Transverse colon (tissue), 4 donors: Measurements from ENCODE around the gene TMEM163. TPM values are rescaled to one million over a fixed set of nuclear protein-coding genes. Genes with fewer than 3 reads are reported as not detected.

Experiments
- DNase-seq: peaks from one replicate; pipeline ENCODE4 v3.0.0-alpha.2; 2019
- H3K27ac ChIP-seq, 4 donors: fragments of 200-600 bp; sonication (generic); 2 replicates each; pipeline ENCODE4 v1.5.1; 2016 to 2018; ENCODE audit warnings: inconsistent platforms in 4 of 4
- H3K27me3 ChIP-seq: fragments of 200-600 bp; sonication (generic); 2 replicates; pipeline ENCODE4 v1.5.1; 2017; ENCODE audit warnings: inconsistent platforms
- H3K36me3 ChIP-seq, 4 donors: fragments of 200-600 bp; sonication (generic); 2 replicates each; pipeline ENCODE4 v1.5.1; 2017 to 2019; ENCODE audit warnings: inconsistent platforms in 4 of 4
- H3K4me1 ChIP-seq, 4 donors: fragments of 200-600 bp; sonication (generic); 2 replicates each; pipeline ENCODE4 v1.5.1; 2017 to 2020; ENCODE audit warnings: inconsistent platforms in 4 of 4
- H3K4me3 ChIP-seq, 4 donors: fragments of 200-600 bp; sonication (generic); 1 replicate in 1 of 4; 2 replicates in 3 of 4; pipeline versions ENCODE4 v1.5.1 to v1.6.1; 2017 to 2019; ENCODE audit warnings: inconsistent platforms in 4 of 4
- H3K9me3 ChIP-seq, 2 donors: fragments of 200-600 bp; sonication (generic); 2 replicates each; pipeline ENCODE4 v1.5.1; 2017 to 2019; ENCODE audit warnings: inconsistent platforms in 2 of 2
- EP300 ChIP-seq: sonication (generic); formaldehyde crosslinking; IDR thresholded peaks from one replicate; pipeline ENCODE4 v1.6.1; 2017; ENCODE audit warnings: antibody characterized with exemption, low read depth
- POLR2A ChIP-seq: fragments of 450-650 bp; IDR thresholded peaks from one replicate; pipeline ENCODE4 v1.6.1; 2016; ENCODE audit warnings: antibody characterized with exemption, mild to moderate bottlenecking, moderate library complexity
- POLR2AphosphoS5 ChIP-seq, 3 donors: sonication (generic); formaldehyde crosslinking; IDR thresholded peaks; one replicate each; pipeline ENCODE4 v1.6.1; 2016; ENCODE audit warnings: antibody characterized with exemption in 3 of 3
- WGBS, 2 donors: methylation state at CpG; one replicate each; pipeline ENCODE4 v1.1.5; 2018; ENCODE audit warnings: low coverage in 1 of 2; 5-methylcytosine and 5-hydroxymethylcytosine counted together
- in situ Hi-C, 4 donors: fragments of 200-750 bp; cut with MboI; loops; one replicate each; pipeline versions ENCODE4 v1.15.0 to v1.15.1; 2017; ENCODE audit warnings: low sequenced_read_pairs in 3 of 4, low pct_ligation_motif_present in 1 of 4, low pct_unique_long_range_greater_than_20kb in 1 of 4
- intact Hi-C: fragments of 100-400 bp; cut with DNase I; formaldehyde crosslinking; loops from one replicate; pipeline ENCODE4 v1.15.1; 2023; ENCODE audit warnings: low total_unique reads
- total RNA-seq, 4 donors: library from RNA; depleted of rRNA; stranded (reverse); fragments of >200 nt; gene quantifications; one replicate each; pipeline ENCODE4 v1.1.0, GENCODE V29; 2016
- TF ChIP-seq, protein P1 (sequence below), 5 experiments: fragments of 200-600 bp in 3 of 5; fragments of 450-650 bp in 2 of 5; sonication (generic) in 3 of 5; IDR thresholded peaks; 1 replicate in 2 of 5; 2 replicates in 3 of 5; pipeline ENCODE4 v1.5.1; 2016 to 2017; ENCODE audit warnings: antibody characterized with exemption in 5 of 5, inconsistent platforms in 3 of 5, mild to moderate bottlenecking in 2 of 5, moderate library complexity in 1 of 5

The TMEM163 gene
- total RNA-seq, 4 donors from 2014 or later, result 0.48 TPM; not detected in 3

DNA sequence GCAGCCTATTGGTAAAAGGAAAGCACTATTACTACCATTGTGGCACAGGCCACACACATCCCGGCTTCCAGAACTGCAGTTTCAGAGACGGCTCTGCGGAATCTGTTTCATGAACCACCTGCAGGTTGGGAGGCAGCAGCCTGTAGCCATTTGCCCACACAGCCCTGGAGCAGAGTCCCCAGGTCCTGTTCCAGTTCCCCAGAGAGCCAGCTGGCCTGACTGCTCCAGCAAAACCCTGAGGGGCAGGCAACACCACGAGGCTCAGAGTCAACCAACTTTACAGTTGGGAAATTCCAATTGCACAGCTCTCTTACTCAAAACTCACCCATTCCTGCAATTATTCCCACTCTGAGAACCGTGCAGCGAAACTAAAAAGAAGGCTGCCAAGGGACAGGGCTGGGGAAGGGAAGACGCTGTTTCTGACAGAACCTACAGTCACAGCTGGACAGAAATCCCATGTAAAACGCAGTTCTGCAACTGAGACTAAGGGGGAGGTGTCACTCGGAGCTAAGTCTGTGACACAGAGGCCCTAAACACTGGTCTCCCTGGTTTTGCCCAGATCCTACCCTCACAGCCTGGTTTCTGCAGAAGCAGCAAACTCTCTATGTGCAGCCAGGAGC is 219.4 kb downstream of the TMEM163 start:
- H3K27me3 ChIP-seq, result no peaks in the 10 kb centered on the region
- WGBS, 2 donors, result 81% methylated on average over 9 of the region's 9 CpGs; no CpG with 5 or more reads in 1 of the 2 donors
- H3K9me3 ChIP-seq, result no peaks in the 10 kb centered on the region
- H3K27ac ChIP-seq, result no peak overlapping the region
- intact Hi-C loops (no loop called here), in situ Hi-C loops (no loop called here)
- H3K4me3 ChIP-seq, result no peak overlapping the region
- H3K36me3 ChIP-seq, result no peaks in the 10 kb centered on the region
- TF ChIP-seq, protein P1, sequence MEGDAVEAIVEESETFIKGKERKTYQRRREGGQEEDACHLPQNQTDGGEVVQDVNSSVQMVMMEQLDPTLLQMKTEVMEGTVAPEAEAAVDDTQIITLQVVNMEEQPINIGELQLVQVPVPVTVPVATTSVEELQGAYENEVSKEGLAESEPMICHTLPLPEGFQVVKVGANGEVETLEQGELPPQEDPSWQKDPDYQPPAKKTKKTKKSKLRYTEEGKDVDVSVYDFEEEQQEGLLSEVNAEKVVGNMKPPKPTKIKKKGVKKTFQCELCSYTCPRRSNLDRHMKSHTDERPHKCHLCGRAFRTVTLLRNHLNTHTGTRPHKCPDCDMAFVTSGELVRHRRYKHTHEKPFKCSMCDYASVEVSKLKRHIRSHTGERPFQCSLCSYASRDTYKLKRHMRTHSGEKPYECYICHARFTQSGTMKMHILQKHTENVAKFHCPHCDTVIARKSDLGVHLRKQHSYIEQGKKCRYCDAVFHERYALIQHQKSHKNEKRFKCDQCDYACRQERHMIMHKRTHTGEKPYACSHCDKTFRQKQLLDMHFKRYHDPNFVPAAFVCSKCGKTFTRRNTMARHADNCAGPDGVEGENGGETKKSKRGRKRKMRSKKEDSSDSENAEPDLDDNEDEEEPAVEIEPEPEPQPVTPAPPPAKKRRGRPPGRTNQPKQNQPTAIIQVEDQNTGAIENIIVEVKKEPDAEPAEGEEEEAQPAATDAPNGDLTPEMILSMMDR (IDR thresholded peaks at IDR 0.05), result no peak
- no peak for TF ChIP-seq POLR2A
- no peak for TF ChIP-seq EP300
- TF ChIP-seq POLR2AphosphoS5 (IDR thresholded peaks at IDR 0.05), result no peak
- no peaks in the 10 kb centered on the region for H3K4me1 ChIP-seq
- no peak for DNase-seq

DNA sequence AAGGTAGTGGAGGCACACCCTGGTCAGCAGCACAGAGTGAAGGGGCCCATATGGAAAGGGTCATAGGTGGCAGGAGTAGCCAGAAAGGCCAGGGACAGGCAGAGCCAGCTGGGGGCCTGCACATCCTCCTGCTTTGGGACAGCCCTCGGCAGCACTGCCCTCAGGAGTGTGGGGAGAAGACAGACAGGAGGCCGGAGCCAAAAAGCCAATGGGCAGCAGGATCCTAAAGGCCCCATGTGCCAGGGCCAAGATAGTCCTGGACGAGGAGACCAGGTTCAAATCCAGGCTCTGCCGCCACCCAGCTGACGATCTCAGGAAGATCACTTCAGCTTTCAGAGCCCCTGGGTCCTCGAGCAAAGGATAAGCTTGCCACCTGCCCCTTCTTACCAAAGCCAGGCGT is 220.1 kb downstream of the TMEM163 start:
- H3K36me3 ChIP-seq, result no peaks in the 10 kb centered on the region
- WGBS, 2 donors, result 80 to 100% methylated on average over 1 to 7 of the region's 7 CpGs
- H3K27me3 ChIP-seq, result no peaks in the 10 kb centered on the region
- H3K4me3 ChIP-seq, result no peak overlapping the region
- H3K9me3 ChIP-seq, result no peaks in the 10 kb centered on the region
- in situ Hi-C loops (no loop called here), intact Hi-C loops (no loop called here)
- no peak overlapping the region for H3K27ac ChIP-seq
- H3K4me1 ChIP-seq, result no peaks in the 10 kb centered on the region
- no peak for TF ChIP-seq EP300
- TF ChIP-seq POLR2AphosphoS5 (IDR thresholded peaks at IDR 0.05), result no peak
- TF ChIP-seq, protein P1 (IDR thresholded peaks at IDR 0.05), result no peak
- no peak for TF ChIP-seq POLR2A
- DNase-seq, result no peak

DNA sequence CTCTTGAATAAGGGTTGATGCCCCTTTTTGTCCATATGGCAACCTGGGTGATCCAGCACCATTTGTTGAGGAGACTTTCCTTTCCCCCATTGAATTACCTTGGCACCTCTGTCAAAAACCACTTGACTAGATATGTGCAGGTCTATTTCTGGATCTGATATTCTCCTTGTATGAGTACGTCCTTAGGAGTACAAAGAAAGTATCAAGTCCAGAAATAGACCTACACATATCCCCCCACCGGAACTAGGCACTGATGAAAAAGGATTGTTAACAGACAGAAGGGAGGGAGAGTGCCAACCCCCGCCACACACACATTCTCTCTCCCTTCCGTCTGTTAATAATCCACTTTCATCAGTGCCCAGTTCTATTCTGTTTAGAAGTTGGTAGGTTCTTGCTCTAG is 225.0 kb downstream of the TMEM163 start:
- in situ Hi-C loops (no loop called here), intact Hi-C loops (no loop called here)

DNA sequence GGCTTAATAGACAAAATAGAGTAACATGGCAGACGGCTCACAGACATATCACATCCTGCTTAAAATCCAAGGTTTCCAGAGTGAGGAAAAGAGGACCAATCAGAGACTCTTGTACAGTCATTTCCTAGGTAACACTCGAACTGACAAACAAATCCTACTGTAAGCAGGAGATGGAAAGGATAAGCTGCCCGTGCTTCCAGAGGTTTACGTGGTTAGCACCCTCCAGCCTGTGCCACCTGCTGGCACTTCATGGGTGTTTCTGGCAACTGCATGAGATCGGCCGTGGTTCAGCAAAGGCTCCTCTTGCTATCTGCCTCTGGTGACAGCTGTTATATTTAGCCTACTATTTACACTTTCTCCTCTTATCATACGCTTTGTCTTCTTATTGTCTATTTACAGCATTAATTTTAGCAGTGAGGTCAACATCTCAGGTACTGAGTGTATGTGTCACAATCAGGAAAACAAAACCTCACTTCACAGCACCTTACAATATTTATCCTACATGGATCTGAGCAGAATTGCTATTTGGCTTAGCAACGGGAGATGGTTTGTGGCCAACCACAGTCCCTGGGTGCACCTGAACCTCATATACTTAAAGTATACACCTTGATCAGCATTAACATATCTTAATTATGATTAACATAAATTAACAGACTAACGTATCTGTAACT is 226.9 kb downstream of the TMEM163 start:
- intact Hi-C loops, result no loop called here

More for the DNA sequence above, 225.0 kb downstream of the TMEM163 start:
- DNase-seq, result no peak
- Histone ChIP-seq H3K9me3 (no peaks in the 10 kb centered on the region), H3K4me3 (no peak overlapping the region), H3K27ac (no peak overlapping the region), H3K27me3 (peaks cover 6% of the 10 kb centered on the region), H3K4me1 (no peaks in the 10 kb centered on the region), H3K36me3 (no peaks in the 10 kb centered on the region)
- WGBS, 2 donors, result 89 to 93% methylated on average over 2 to 4 of the region's 4 CpGs
- TF ChIP-seq EP300 (no peak), POLR2A (no peak), POLR2AphosphoS5 (IDR thresholded peaks at IDR 0.05) (no peak)
- TF ChIP-seq, protein P1 (IDR thresholded peaks at IDR 0.05), result no peak

More for the DNA sequence above, 226.9 kb downstream of the TMEM163 start:
- DNase-seq, result no peak
- WGBS, 2 donors, result 28 to 35% methylated on average over 5 to 9 of the region's 9 CpGs
- H3K27me3 ChIP-seq, result peaks cover 6% of the 10 kb centered on the region
- no peak overlapping the region for H3K4me3 ChIP-seq
- H3K36me3 ChIP-seq, result no peaks in the 10 kb centered on the region
- H3K27ac ChIP-seq, result no peak overlapping the region
- no peak for TF ChIP-seq POLR2A
- TF ChIP-seq, protein P1 (IDR thresholded peaks at IDR 0.05), result peak in 1 of 5 experiments; percentile 13
- TF ChIP-seq EP300, result no peak
- TF ChIP-seq POLR2AphosphoS5 (IDR thresholded peaks at IDR 0.05), result no peak
- in situ Hi-C loops, result no loop called here
- H3K4me1 ChIP-seq, result no peaks in the 10 kb centered on the region
- no peaks in the 10 kb centered on the region for H3K9me3 ChIP-seq
